Amygdala (tissue), 56 donors: ENCODE results near the gene AOPEP.

Experiments
- DNase-seq, 56 donors: peaks; one replicate each; lab custom pipeline; 2025; lab: John Stamatoyannopoulos, UW

The AOPEP gene

GRCh38 chr9:94907264-94907936 lies 180.9 kb downstream of the AOPEP start:
- DNase-seq: no peak

- no peak for DNase-seq
These were observed 181.6 kb downstream of the AOPEP start for GRCh38 chr9:94908011-94908563.

GRCh38 chr9:94908583-94909249 lies 182.2 kb downstream of the AOPEP start:
- no peak for DNase-seq

- DNase-seq: no peak
These were observed 182.9 kb downstream of the AOPEP start for GRCh38 chr9:94909250-94909894.

GRCh38 chr9:94909965-94910730 lies 183.6 kb downstream of the AOPEP start:
- DNase-seq: no peak

DNA sequence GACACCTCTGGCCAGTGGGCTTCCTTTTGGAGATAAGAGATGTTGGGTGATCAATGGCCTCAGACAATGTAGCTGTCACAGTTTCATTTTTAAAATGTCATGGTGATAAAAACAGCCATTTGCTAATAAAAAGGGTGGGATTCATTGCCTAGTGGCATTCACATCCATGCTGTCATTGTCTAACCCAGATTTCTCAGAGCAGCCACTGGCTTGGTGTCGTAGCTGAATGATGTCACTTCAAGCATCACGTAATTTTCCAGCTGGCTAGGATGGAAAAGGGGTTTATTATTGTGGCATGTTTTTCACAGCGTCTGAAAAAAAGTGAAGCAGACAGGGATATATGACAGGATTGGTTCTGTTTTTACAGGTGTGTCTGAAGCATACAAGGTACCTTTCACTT lies 184.7 kb downstream of the AOPEP start:
- peak in 13 of 56 donors; percentile 19 to 79 (median 50) for DNase-seq

GRCh38 chr9:94911986-94912635 lies 185.6 kb downstream of the AOPEP start:
- no peak for DNase-seq

DNA sequence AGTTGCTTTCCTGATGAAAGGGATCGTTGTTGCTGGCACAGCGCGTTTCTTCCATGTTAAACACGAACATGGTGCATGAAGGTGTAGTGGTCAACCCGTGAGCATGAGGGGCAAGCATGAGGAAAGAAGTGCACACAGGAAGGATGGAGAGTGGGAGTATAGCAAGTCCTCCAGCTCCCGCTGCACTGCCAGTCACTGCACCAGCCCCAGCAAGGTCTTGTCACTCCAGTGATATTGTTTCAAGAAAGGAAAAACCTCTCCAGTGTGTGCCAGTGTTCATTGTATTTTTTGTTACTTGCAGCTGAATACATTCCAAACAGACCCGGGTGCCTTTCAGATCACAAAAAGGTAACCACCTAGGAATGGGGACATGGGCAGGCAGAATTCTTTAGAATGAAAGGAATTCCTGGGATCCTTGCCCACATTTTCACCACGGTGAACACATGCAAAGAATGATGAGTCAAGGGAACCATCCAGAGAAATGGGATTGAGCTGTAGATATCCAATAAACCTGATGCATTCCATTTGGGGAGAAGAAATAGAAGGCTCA lies 186.3 kb downstream of the AOPEP start:
- no peak for DNase-seq

DNA sequence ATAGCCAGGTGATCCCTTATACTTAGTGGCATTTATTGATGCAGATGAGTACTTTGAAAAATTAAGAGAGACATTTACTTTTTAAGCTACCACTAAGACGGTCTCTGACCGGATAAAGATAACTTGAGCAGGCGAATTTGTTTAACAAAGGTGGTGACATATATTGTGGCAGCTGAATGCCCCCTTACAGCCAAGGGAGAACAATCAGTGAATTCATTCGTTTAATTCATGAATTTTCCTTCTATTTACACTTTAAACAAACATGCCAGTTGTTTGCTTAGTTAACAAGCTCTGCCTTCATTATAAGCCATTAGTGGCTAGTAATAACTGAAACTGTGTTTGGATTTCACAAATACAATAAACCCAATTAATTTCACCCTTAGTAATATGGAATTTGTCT lies 187.1 kb downstream of the AOPEP start:
- DNase-seq: peak in 5 of 56 donors; percentile 14 to 59 (median 30)

- DNase-seq: no peak
These were observed 189.3 kb downstream of the AOPEP start for GRCh38 chr9:94915476-94916450.

DNA sequence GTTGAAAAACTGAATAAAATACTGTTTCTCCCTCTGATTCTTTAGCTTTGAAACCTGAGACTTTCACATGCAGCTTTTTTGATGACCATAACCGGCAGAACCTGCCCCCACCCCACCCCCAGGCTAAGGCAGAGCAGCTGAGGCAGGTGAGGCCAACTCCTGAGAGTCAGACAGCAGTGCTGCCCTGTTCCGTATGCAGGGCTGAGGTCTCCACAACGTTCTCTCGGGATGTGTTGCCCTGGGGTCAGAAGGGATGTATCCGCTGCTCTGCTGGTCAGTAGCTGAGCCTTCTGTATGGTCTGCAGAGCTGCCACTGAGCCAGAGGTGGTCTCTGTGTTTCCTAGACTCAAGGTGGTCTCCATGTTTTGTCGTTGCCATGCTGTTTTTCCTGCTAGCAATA lies 190.5 kb downstream of the AOPEP start:
- no peak for DNase-seq

DNA sequence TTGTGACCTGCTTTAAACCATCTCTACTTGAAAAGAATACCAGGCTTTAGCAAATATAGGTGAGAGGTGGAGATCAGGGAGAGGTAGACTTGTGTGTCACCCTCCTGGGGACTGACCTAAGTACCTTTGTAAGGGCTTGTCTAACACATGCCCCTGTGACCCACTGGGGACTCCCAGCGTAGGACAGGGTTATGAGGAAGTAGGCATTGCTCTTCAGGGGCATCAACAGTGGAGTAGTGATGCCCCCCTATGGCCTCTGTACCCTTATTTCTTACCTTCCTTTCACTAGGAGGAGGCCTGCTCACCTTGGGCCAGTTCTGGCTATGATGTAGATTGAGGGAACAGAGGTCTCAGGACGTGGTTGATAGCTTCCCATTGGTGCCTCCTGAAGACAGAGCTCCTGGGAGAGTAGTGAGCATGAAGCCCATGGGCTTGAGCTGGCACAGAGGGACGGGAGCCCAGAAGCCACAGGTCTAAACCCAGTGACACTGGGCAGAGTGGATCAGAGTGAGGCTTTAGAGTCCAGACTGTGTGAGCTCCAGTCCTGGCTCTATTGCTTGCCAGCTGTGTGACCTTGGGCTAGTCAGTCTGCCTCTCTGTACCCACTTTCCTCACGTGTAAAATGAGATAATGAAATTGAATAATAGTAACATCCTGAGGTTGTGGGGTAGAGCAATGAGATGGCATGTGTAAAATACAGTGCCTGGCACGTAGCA lies 191.7 kb downstream of the AOPEP start:
- no peak for DNase-seq

- DNase-seq: no peak
These were observed 193.0 kb downstream of the AOPEP start for GRCh38 chr9:94919376-94920098.

- peak in 11 of 56 donors; percentile 7 to 51 (median 29) for DNase-seq
These were observed 194.1 kb downstream of the AOPEP start for GRCh38 chr9:94920420-94921091.

DNA sequence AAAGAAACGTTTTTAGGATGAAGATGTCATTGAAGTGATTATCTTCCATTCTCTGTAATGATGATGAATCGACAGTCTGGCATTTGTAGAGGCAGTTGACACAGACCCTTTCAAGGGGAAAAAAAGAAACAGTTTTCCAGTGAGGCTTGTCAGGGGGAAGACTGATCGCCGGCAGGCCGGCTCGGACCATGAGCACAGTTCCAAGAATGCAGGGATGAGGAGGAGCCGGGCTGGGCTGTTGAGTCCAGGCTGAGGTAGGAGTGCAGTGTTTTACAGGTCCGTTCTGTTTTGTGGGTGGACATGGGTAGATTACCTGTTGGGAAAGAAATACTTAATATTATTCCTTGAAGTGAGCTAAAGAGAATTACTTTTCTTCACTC lies 194.6 kb downstream of the AOPEP start:
- DNase-seq: peak in 4 of 56 donors; percentile 26 to 27 (median 26)

- DNase-seq: no peak
These were observed 195.2 kb downstream of the AOPEP start for GRCh38 chr9:94921656-94922055.
